Endothelial cell of hepatic sinusoid (primary cell): ENCODE measurements around the gene THUMPD1.
"Not testable (repeated sequence)": the region's sequence is repeated elsewhere in the genome, so short reads cannot be mapped to it uniquely, and the experiment has no call there.

ENCODE experiments used
- in situ Hi-C: cut with HindIII; loops from 2 replicates; pipeline ENCODE4 v1.10.0; 2017; ENCODE audit warnings: low sequenced_read_pairs

Gene THUMPD1

DNA sequence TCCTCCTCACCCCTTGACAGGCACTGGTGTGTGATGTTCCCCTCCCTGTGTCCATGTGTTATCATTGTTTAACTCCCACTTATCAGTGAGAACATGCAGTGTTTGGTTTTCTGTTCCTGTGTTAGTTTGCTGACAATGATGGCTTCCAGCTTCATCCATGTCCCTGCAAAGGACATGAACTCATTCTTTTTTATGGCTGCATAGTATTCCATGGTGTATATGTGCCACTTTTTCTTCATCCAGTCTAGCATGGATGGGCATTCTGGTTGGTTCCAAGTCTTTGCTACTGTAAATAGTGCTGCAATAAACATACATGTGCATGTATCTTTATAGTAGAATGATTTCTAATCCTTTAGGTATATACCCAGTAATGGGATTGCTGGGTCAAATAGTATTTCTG is 39.9 kb downstream of the THUMPD1 start:
- in situ Hi-C loops = not testable (repeated sequence)

DNA sequence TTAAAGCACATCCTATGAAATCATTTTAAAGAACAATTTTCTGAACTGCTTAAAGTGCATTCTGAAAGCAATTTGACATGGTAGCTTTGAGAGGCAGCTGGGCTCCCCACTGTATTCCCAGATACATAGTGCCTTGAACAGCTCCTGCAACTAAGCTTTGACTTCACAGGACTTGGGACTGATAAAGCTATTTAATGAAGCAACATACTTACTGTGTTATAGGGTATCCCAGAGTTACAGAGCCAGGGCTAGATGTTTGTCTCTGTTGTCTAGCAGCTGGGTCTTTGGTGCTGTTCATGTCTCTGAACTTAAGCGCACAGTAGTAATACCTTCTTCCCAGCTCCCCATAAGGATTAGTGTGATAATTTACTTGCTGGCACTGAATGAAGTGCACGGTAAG is 45.0 kb downstream of the THUMPD1 start:
- in situ Hi-C loops = no loop called here

DNA sequence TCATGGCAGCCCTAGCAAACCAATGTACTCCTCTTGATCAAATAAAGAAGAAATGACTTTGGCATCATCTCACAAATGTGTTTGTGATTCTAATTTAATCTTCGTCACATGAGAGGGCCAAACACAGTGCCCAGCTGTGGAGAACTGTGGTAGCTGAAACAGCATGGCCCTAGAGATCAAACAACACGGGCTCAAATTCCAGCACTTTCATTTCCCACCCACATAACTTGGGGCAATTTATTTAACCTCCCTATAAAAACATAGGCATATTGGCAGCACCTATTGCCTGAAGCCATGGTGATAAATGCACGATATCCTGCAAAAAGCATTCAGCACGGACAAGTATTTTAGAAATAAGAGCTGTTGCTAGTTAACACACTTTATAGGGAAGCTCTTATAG is 46.6 kb downstream of the THUMPD1 start:
- in situ Hi-C loops = no loop called here

DNA sequence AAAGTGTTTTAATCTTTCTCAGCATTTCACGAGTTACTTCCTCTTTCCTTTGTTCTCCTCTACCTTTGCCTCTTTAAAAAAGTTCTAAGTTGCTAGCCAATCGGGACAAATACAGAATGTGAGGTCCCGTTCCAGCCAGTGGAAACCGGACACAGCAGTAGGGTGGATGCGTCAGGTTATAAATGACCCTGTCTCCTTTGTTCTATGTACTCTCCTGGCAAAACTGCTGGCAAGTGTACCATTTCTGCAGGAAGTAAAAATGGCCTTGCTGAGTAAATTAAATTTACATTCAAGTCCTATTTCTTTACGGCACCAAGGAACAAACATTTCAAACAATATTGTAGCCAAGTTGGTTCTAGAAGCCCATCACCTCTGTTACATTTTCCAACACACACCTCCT is 47.5 kb downstream of the THUMPD1 start:
- in situ Hi-C loops = not testable (repeated sequence)

DNA sequence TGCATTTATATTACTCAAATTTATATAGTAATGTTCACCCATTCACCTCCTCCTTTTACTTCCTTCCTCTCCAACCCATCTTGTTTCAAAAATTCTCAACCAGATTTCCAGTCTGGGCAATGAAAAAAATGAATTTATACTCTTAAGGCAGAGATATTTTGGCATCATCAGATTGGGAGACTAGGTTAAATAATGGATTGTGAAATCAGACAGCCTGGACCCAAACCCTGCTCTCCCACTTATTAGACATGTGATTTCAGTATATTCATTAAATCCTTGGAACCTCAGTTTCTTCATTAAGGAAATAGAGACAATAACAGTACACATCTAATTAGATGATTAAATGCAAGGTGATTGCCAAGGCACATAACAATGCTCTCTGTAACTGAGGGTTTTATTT is 52.0 kb downstream of the THUMPD1 start:
- in situ Hi-C loops = no loop called here

DNA sequence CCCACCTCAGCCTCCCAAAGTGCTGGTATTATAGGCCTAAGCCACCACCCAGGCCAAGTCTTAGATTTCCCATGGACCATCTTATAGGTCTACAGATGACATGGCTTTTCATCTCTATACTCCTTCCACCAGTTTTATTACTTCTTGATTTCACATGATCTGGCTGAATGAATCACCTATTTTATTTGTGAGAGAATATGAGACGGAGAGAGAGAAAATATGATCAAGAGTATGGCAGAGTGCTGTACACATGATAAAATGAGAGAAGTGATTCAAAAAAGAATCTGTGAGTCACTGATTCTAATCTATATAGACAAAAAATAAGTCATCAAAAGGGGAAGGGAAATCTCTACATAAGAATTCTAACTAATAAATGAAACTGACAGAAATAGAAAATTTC is 57.8 kb downstream of the THUMPD1 start:
- in situ Hi-C loops = no loop called here
